Neural cell (in vitro differentiated cells): ENCODE results near the gene PADI3. TPM values are rescaled to one million over a fixed set of nuclear protein-coding genes. Genes with fewer than 3 reads are reported as not detected.

Experiments used
- H2AFZ ChIP-seq: fragments of 200-600, 300-800 bp; sonication (generic), shearing (Covaris generic); 2 replicates; pipeline ENCODE4 v1.6.0; 2014; ENCODE audit warnings: low read depth, mild to moderate bottlenecking, antibody characterized with exemption, low read length, moderate library complexity
- H3F3A ChIP-seq: fragments of 200-600 bp; shearing (Covaris generic); 2 replicates; pipeline ENCODE4 v1.6.1; 2016; ENCODE audit warnings: mild to moderate bottlenecking, moderate library complexity, mixed read lengths, antibody characterized with exemption, low read length; ENCODE audit not compliant: insufficient read depth, poor library complexity, severe bottlenecking
- H3K27ac ChIP-seq: fragments of 200-600, 300-800 bp; sonication (generic), shearing (Covaris generic); 2 replicates; pipeline ENCODE4 v1.5.1; 2014; ENCODE audit warnings: mild to moderate bottlenecking, low read length, moderate library complexity
- H3K27me3 ChIP-seq: fragments of 300-800, 200-600 bp; sonication (generic), shearing (Covaris generic); 2 replicates; pipeline ENCODE4 v1.6.0; 2014; ENCODE audit warnings: mild to moderate bottlenecking, low read depth, low read length, moderate library complexity; ENCODE audit not compliant: insufficient read depth
- H3K36me3 ChIP-seq: fragments of 300-800, 200-600 bp; sonication (generic), shearing (Covaris generic); 2 replicates; pipeline ENCODE4 v1.5.1; 2014; ENCODE audit warnings: mild to moderate bottlenecking, antibody characterized with exemption, low read length, moderate library complexity; ENCODE audit not compliant: insufficient read depth
- H3K4me2 ChIP-seq: fragments of 300-800, 200-600 bp; sonication (generic), shearing (Covaris generic); 2 replicates; pipeline ENCODE4 v1.6.0; 2014; ENCODE audit warnings: mild to moderate bottlenecking, low read length
- H3K4me3 ChIP-seq: fragments of 300-800, 200-600 bp; sonication (generic), shearing (Covaris generic); 2 replicates; pipeline ENCODE4 v1.5.1; 2014; ENCODE audit warnings: mild to moderate bottlenecking, low read length, moderate library complexity
- H3K79me2 ChIP-seq: fragments of 200-600 bp; shearing (Covaris generic); replicated peaks from 2 replicates; pipeline ENCODE4 v1.6.0; 2014; ENCODE audit warnings: mild to moderate bottlenecking, low read length, moderate library complexity; ENCODE audit not compliant: insufficient read depth
- H3K9ac ChIP-seq: fragments of 300-800, 200-600 bp; sonication (generic), shearing (Covaris generic); 2 replicates; pipeline ENCODE4 v1.6.1; 2016; ENCODE audit warnings: mild to moderate bottlenecking, low read length, mixed read lengths
- H3K9me2 ChIP-seq: fragments of 200-600 bp; shearing (Covaris generic); 2 replicates; pipeline ENCODE4 v1.6.1; 2016; ENCODE audit warnings: mild to moderate bottlenecking, low read length, mixed read lengths; ENCODE audit not compliant: insufficient read depth
- H3K9me3 ChIP-seq: fragments of 200-600, 300-800 bp; sonication (generic), shearing (Covaris generic); 2 replicates; pipeline ENCODE4 v1.6.1; 2016; ENCODE audit warnings: mild to moderate bottlenecking, mixed run types, low read length, moderate library complexity, mixed read lengths
- H4K20me1 ChIP-seq: fragments of 200-600 bp; shearing (Covaris generic); 2 replicates; pipeline ENCODE4 v1.6.1; 2016; ENCODE audit warnings: mild to moderate bottlenecking, mixed run types; ENCODE audit not compliant: insufficient read depth
- CTCF ChIP-seq: fragments of 450-650 bp; IDR thresholded peaks from 2 replicates; pipeline ENCODE4 v1.5.1; 2014; ENCODE audit warnings: antibody characterized with exemption, mild to moderate bottlenecking, moderate library complexity; ENCODE audit not compliant: poor library complexity, severe bottlenecking
- EP300 ChIP-seq: fragments of 450-650 bp; conservative IDR thresholded peaks from 2 replicates; pipeline ENCODE4 v1.6.1; 2014; ENCODE audit warnings: antibody characterized with exemption, mild to moderate bottlenecking, moderate library complexity; ENCODE audit not compliant: poor library complexity, severe bottlenecking
- EZH2 ChIP-seq: fragments of 200-600, 300-800 bp; shearing (Covaris generic), sonication (generic); IDR thresholded peaks from 2 replicates; pipeline ENCODE4 v1.6.1; 2014; ENCODE audit warnings: antibody characterized with exemption, low read length, borderline replicate concordance, mild to moderate bottlenecking; ENCODE audit not compliant: insufficient read depth, poor library complexity, severe bottlenecking
- MXI1 ChIP-seq: fragments of 450-650 bp; conservative IDR thresholded peaks from 2 replicates; pipeline ENCODE4 v1.6.1; 2014; ENCODE audit warnings: antibody characterized with exemption, mild to moderate bottlenecking; ENCODE audit not compliant: poor library complexity, severe bottlenecking
- POLR2AphosphoS5 ChIP-seq: IDR thresholded peaks from 2 replicates; pipeline ENCODE4 v1.6.1; 2012
- RAD21 ChIP-seq: fragments of 450-650 bp; conservative IDR thresholded peaks from 2 replicates; pipeline ENCODE4 v1.6.1; 2014; ENCODE audit warnings: antibody characterized with exemption, mild to moderate bottlenecking, moderate library complexity
- REST ChIP-seq: IDR thresholded peaks from 2 replicates; pipeline ENCODE4 v1.6.1; 2012; ENCODE audit warnings: borderline replicate concordance
- SMC3 ChIP-seq: fragments of 450-650 bp; conservative IDR thresholded peaks from 2 replicates; pipeline ENCODE4 v1.6.1; 2014; ENCODE audit warnings: antibody characterized with exemption, mild to moderate bottlenecking, moderate library complexity; ENCODE audit not compliant: poor library complexity
- TAF1 ChIP-seq: IDR thresholded peaks from 2 replicates; pipeline ENCODE4 v1.6.1; 2012; ENCODE audit warnings: low read depth
- polyA plus RNA-seq: library from polyadenylated mRNA; depleted of rRNA; stranded (reverse); fragments of >200 nt; gene quantifications from 2 replicates; pipeline ENCODE4 v1.2.3, GENCODE V29; 2014

Gene PADI3
- polyA plus RNA-seq, 1 donor from 2014 or later: not detected

- Histone ChIP-seq H3K9me3 (no peaks in the 10 kb centered on the region), H2AFZ (no peak overlapping the region)
Observed at GRCh38 chr1:17260264-17260663, 11.4 kb downstream of the PADI3 start.

GRCh38 chr1:17260738-17261137, 11.8 kb downstream of the PADI3 start:
- Histone ChIP-seq H4K20me1 (no peaks in the 10 kb centered on the region), H3K27me3 (no peaks in the 10 kb centered on the region), H3K9me3 (no peaks in the 10 kb centered on the region), H3K27ac (no peak overlapping the region), H3K9ac (no peak overlapping the region), H3K4me3 (no peak overlapping the region), H3K79me2 (no peaks in the 10 kb centered on the region), H3K9me2 (no peaks in the 10 kb centered on the region), H3K36me3 (no peaks in the 10 kb centered on the region), H2AFZ (no peak overlapping the region), H3K4me2 (no peak overlapping the region), H3F3A (no peaks in the 10 kb centered on the region)
- TF ChIP-seq RAD21 (no peak), CTCF (no peak), EP300 (no peak), MXI1 (no peak), SMC3 (no peak), POLR2AphosphoS5 (no peak)

More at GRCh38 chr1:17260264-17260663, 11.4 kb downstream of the PADI3 start:
- no peaks in the 10 kb centered on the region for H4K20me1 ChIP-seq
- TF ChIP-seq EP300: no peak
- no peak for TF ChIP-seq RAD21
- no peak for TF ChIP-seq CTCF
- no peak for TF ChIP-seq TAF1
- no peak for TF ChIP-seq EZH2
- TF ChIP-seq SMC3: no peak
- no peak for TF ChIP-seq MXI1
- TF ChIP-seq POLR2AphosphoS5: no peak
- no peak for TF ChIP-seq REST
- no peaks in the 10 kb centered on the region for H3K9me2 ChIP-seq
- no peaks in the 10 kb centered on the region for H3K27me3 ChIP-seq
- H3K9ac ChIP-seq: no peak overlapping the region
- no peak overlapping the region for H3K4me3 ChIP-seq
- no peak overlapping the region for H3K4me2 ChIP-seq
- no peaks in the 10 kb centered on the region for H3K79me2 ChIP-seq
- H3F3A ChIP-seq: no peaks in the 10 kb centered on the region
- no peaks in the 10 kb centered on the region for H3K36me3 ChIP-seq
- no peak overlapping the region for H3K27ac ChIP-seq
